Nephron progenitor cell (in vitro differentiated cells): ENCODE measurements around the gene STAT1.

Experiments
- DNase-seq: peaks from one replicate; pipeline ENCODE4 v3.0.0; 2021
- H3K27ac Mint-ChIP-seq: 2 replicates; pipeline ENCODE4 v1.8.0; 2021; ENCODE audit warnings: mild to moderate bottlenecking, moderate library complexity, mixed read lengths
- H3K27me3 Mint-ChIP-seq: 2 replicates; pipeline ENCODE4 v1.8.0; 2021; ENCODE audit warnings: mild to moderate bottlenecking, low read depth, mixed read lengths; ENCODE audit not compliant: poor library complexity
- H3K36me3 Mint-ChIP-seq: 2 replicates; pipeline ENCODE4 v1.8.0; 2021; ENCODE audit warnings: low read depth, mixed read lengths
- H3K4me1 Mint-ChIP-seq: 2 replicates; pipeline ENCODE4 v1.8.0; 2021; ENCODE audit warnings: mixed read lengths
- H3K4me3 Mint-ChIP-seq: 2 replicates; pipeline ENCODE4 v1.8.0; 2021; ENCODE audit warnings: mild to moderate bottlenecking, moderate library complexity, mixed read lengths
- H3K9me3 Mint-ChIP-seq: 2 replicates; pipeline ENCODE4 v1.8.0; 2021; ENCODE audit warnings: mild to moderate bottlenecking, moderate library complexity, mixed read lengths
- TF ChIP-seq, protein P1 (sequence below): fragments of 200-600 bp; sonication (generic); IDR thresholded peaks from 2 replicates; pipeline ENCODE4 v1.5.0; 2021; ENCODE audit warnings: antibody characterized with exemption

Gene STAT1

DNA sequence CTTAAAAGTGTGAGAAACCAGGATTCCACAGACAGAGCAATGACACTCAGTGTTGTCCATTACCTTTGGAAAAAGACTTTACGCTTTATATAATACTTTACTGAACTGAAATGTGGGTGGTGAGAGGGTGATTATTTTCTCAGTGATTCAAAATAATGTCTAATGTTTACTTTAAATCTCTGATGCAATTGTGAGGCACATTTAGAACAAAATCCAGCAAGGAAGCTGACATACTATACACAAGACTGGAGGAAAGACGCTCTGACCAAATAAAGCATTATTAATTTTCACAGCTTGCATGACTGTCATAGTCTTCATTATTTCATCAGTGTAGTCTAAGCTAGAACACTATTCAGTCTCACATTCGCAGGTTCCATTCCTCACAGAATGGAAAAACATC is 34.1 kb upstream of the STAT1 start:
- Mint-ChIP-seq H3K27ac (no peak overlapping the region), H3K36me3 (peaks cover 7% of the 10 kb centered on the region), H3K27me3 (peaks cover 7% of the 10 kb centered on the region), H3K9me3 (peaks cover 22% of the 10 kb centered on the region), H3K4me1 (no peaks in the 10 kb centered on the region), H3K4me3 (no peak overlapping the region)
- TF ChIP-seq, protein P1, sequence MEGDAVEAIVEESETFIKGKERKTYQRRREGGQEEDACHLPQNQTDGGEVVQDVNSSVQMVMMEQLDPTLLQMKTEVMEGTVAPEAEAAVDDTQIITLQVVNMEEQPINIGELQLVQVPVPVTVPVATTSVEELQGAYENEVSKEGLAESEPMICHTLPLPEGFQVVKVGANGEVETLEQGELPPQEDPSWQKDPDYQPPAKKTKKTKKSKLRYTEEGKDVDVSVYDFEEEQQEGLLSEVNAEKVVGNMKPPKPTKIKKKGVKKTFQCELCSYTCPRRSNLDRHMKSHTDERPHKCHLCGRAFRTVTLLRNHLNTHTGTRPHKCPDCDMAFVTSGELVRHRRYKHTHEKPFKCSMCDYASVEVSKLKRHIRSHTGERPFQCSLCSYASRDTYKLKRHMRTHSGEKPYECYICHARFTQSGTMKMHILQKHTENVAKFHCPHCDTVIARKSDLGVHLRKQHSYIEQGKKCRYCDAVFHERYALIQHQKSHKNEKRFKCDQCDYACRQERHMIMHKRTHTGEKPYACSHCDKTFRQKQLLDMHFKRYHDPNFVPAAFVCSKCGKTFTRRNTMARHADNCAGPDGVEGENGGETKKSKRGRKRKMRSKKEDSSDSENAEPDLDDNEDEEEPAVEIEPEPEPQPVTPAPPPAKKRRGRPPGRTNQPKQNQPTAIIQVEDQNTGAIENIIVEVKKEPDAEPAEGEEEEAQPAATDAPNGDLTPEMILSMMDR, result no peak
- DNase-seq, result no peak

DNA sequence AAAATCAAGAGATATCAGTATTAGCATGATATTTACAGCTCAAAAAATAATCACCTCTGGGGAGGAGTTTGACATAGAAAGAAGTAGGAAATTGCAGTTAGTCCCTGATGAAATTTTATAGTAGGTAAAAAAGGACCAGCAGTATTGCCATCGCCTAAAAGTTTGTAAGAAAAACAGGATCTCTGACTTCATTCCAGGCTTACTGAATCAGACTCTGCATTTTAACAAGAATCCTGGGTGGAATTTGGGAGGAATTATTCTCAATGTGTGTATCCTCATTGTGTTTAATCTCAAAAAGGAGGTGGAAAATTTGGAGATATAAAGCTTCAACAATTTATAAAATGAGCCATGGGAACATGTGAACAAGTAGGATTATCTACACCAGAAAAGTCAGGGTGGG is 31.2 kb upstream of the STAT1 start:
- DNase-seq, result no peak
- TF ChIP-seq, protein P1, result no peak
- Mint-ChIP-seq H3K36me3 (peaks cover 7% of the 10 kb centered on the region), H3K27me3 (peaks cover 7% of the 10 kb centered on the region), H3K27ac (no peak overlapping the region), H3K4me3 (no peak overlapping the region), H3K4me1 (peaks cover 7% of the 10 kb centered on the region), H3K9me3 (peaks cover 24% of the 10 kb centered on the region)

DNA sequence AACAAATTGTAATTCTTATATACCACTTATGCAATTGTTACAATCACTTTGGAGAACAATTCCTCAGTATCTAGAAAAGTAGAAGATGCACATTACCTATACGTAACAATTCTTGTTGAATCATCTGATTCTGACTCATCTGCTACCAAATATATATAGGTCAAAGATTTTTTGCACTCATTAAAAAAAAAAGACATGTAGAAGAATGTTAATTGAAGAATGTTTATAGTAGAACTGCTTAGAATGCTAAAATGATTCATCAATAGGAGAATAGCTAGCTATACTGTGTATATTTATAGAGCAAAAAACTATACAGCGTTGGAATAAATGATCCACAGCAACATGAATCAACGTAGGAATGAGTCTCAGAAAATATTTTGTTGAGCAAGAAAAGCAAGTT is 29.5 kb upstream of the STAT1 start:
- DNase-seq, result no peak
- TF ChIP-seq, protein P1, result no peak
- H3K9me3 Mint-ChIP-seq, result peaks cover 24% of the 10 kb centered on the region
- H3K27me3 Mint-ChIP-seq, result peaks cover 7% of the 10 kb centered on the region
- H3K36me3 Mint-ChIP-seq, result peaks cover 7% of the 10 kb centered on the region
- no peak overlapping the region for H3K27ac Mint-ChIP-seq
- no peak overlapping the region for H3K4me3 Mint-ChIP-seq
- H3K4me1 Mint-ChIP-seq, result peaks cover 7% of the 10 kb centered on the region

DNA sequence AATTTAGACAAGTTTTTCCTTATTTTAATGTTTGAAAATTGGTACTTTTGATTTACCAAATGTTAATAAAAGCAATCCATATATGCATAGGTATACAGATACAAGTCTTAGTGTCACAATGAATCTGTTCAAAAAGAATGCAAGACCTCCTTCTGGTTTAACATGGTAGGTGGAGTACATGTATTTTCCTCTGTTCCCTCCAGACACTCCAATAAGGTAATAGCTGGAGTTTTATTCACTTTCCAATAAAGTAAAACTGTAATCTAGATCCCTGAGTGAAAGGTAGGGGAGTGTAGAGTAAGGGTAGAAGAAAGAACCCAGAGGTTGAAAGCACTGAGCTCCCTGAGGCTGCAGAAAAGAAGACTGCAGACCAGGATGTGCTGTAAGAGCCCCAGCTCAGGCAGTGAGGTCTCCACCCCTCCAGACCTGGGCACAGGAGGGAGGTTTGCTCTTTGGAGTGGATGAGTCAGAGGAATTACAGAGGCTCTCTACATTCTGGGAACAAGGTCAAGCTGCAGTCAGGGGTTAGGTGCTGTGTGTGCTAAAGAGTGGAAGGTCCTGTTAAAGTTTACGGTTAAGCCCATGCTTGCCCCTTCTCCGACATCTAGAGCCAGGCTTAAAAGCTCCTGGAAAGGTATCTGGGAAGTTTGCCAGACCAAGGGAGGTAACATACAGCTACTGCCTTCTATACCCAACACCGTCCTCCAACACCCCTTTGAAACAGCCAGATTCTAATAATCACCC is 27.6 kb upstream of the STAT1 start:
- H3K36me3 Mint-ChIP-seq, result peaks cover 7% of the 10 kb centered on the region
- peak overlapping the region; percentile 67 for H3K27ac Mint-ChIP-seq
- H3K9me3 Mint-ChIP-seq, result peaks cover 24% of the 10 kb centered on the region
- DNase-seq, result no peak
- peaks cover 7% of the 10 kb centered on the region for H3K4me1 Mint-ChIP-seq
- no peak overlapping the region for H3K4me3 Mint-ChIP-seq
- TF ChIP-seq, protein P1, result no peak
- peaks cover 4% of the 10 kb centered on the region for H3K27me3 Mint-ChIP-seq

DNA sequence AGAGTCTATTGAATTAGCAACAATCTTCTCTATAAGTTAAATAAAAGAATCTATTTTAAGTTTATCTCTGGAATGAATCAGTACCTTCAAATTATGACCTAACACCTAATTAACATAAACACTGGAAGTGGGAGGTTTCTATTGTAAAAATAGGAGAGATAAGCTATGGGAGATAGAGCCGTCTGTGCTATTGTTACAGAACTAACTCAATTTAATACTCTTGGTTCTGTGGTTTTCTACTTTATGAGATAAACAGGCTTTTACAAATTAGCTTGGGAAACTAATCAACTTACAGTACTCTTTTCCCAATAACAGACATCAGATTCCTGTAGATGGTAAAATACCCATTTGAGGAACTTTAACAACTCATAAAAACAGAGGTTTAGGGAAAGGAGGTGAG is 25.6 kb upstream of the STAT1 start:
- no peak overlapping the region for H3K4me3 Mint-ChIP-seq
- peaks cover 7% of the 10 kb centered on the region for H3K36me3 Mint-ChIP-seq
- peaks cover 7% of the 10 kb centered on the region for H3K4me1 Mint-ChIP-seq
- DNase-seq, result no peak
- H3K27me3 Mint-ChIP-seq, result no peaks in the 10 kb centered on the region
- TF ChIP-seq, protein P1, result no peak
- H3K9me3 Mint-ChIP-seq, result peaks cover 16% of the 10 kb centered on the region
- no peak overlapping the region for H3K27ac Mint-ChIP-seq

DNA sequence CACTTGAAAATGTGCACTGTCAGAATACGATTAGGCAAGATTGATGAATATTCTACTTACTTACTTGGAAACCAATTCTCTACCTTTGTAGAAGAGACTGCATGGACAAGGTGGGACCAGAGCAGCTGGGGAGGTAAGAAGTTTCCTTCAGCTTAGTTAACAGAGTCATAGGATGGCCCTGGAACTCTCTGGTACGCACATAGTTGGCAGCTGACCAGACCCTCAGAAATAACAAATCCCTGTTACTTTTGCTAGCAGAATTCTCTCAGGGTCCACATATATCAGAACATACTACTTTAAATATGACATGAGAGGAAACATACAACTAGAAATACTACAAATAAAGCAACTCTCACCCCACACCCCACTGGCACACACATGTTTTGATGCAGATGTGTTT is 24.8 kb upstream of the STAT1 start:
- Mint-ChIP-seq H3K36me3 (no peaks in the 10 kb centered on the region), H3K9me3 (peaks cover 9% of the 10 kb centered on the region), H3K27me3 (no peaks in the 10 kb centered on the region), H3K4me1 (peaks cover 7% of the 10 kb centered on the region), H3K27ac (no peak overlapping the region), H3K4me3 (no peak overlapping the region)
- no peak for DNase-seq
- TF ChIP-seq, protein P1, result no peak
